ENCODE results near the gene UCK2. TPM values are rescaled to one million over a fixed set of nuclear protein-coding genes. Genes with fewer than 3 reads are reported as not detected.

The UCK2 gene
- total RNA-seq, 1 donor from 2014 or later, result 49.8 TPM

DNA sequence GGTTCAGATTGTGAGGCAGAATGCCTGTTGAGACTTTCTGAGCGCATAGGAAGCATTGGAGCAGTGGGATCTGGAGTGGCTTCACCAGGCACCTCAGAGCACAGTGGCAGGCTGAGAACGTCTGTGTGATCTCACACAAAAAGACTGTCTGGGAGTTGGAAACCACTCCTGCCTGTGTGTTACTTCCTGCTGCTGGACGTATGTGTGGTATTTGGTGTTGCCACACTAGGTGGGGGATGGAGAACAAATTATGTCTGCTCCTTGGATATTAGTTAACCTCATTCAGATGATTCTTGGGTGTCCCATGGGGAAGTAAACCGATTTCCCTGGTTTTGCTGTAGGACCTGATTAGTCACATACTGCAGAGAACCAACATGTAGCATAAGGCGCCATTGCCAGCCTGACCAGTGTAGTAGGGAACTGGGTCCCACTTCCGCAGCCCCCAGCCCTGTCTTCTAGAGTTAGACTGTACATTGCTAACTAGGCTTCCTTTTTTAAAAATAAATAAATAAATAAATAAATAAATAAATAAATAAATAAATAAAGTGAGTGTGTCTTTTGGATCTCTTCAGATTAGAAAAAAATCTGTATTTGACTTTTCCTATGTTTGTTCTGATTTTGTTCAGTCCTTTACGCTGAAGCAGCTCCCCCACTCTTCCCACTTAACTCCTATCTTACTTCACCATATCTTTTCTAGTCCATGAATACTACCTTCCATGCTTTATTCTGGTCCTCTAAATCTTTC lies 26.9 kb downstream of the UCK2 start:
- peaks cover 82% of the 10 kb centered on the region for H3K4me1 Mint-ChIP-seq (ENCODE audit: unreplicated experiment)
- H3K36me3 Mint-ChIP-seq (ENCODE audit: unreplicated experiment), result peaks cover 2% of the 10 kb centered on the region
- H3K9me3 Mint-ChIP-seq (ENCODE audit: unreplicated experiment), result no peaks in the 10 kb centered on the region
- peak overlapping the region; percentile 51 for H3K4me3 Mint-ChIP-seq (ENCODE audit: unreplicated experiment)
- H3K27ac Mint-ChIP-seq (ENCODE audit: unreplicated experiment), result peak overlapping the region; percentile 92
- TF ChIP-seq, protein P1, sequence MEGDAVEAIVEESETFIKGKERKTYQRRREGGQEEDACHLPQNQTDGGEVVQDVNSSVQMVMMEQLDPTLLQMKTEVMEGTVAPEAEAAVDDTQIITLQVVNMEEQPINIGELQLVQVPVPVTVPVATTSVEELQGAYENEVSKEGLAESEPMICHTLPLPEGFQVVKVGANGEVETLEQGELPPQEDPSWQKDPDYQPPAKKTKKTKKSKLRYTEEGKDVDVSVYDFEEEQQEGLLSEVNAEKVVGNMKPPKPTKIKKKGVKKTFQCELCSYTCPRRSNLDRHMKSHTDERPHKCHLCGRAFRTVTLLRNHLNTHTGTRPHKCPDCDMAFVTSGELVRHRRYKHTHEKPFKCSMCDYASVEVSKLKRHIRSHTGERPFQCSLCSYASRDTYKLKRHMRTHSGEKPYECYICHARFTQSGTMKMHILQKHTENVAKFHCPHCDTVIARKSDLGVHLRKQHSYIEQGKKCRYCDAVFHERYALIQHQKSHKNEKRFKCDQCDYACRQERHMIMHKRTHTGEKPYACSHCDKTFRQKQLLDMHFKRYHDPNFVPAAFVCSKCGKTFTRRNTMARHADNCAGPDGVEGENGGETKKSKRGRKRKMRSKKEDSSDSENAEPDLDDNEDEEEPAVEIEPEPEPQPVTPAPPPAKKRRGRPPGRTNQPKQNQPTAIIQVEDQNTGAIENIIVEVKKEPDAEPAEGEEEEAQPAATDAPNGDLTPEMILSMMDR (IDR thresholded peaks at IDR 0.05), result no peak
- H3K27me3 Mint-ChIP-seq (ENCODE audit: unreplicated experiment), result no peaks in the 10 kb centered on the region
- no peak for DNase-seq (ENCODE audit: extremely low spot score, unreplicated experiment)

GRCh38 chr1:165855010-165855838 lies 27.8 kb downstream of the UCK2 start:
- DNase-seq (ENCODE audit: extremely low spot score, unreplicated experiment), result no peak
- Mint-ChIP-seq H3K4me1 (ENCODE audit: unreplicated experiment) (peaks cover 84% of the 10 kb centered on the region), H3K27ac (ENCODE audit: unreplicated experiment) (peak overlapping the region; percentile 74), H3K9me3 (ENCODE audit: unreplicated experiment) (no peaks in the 10 kb centered on the region), H3K36me3 (ENCODE audit: unreplicated experiment) (peaks cover 2% of the 10 kb centered on the region), H3K27me3 (ENCODE audit: unreplicated experiment) (no peaks in the 10 kb centered on the region), H3K4me3 (ENCODE audit: unreplicated experiment) (no peak overlapping the region)
- TF ChIP-seq, protein P1 (IDR thresholded peaks at IDR 0.05), result no peak

GRCh38 chr1:165856021-165856420 lies 28.6 kb downstream of the UCK2 start:
- Mint-ChIP-seq H3K4me3 (ENCODE audit: unreplicated experiment) (no peak overlapping the region), H3K27me3 (ENCODE audit: unreplicated experiment) (no peaks in the 10 kb centered on the region), H3K4me1 (ENCODE audit: unreplicated experiment) (peaks cover 81% of the 10 kb centered on the region), H3K9me3 (ENCODE audit: unreplicated experiment) (no peaks in the 10 kb centered on the region), H3K27ac (ENCODE audit: unreplicated experiment) (no peak overlapping the region), H3K36me3 (ENCODE audit: unreplicated experiment) (peaks cover 2% of the 10 kb centered on the region)
- no peak for DNase-seq (ENCODE audit: extremely low spot score, unreplicated experiment)
- TF ChIP-seq, protein P1 (IDR thresholded peaks at IDR 0.05), result no peak

GRCh38 chr1:165856606-165857005 lies 29.2 kb downstream of the UCK2 start:
- peaks cover 76% of the 10 kb centered on the region for H3K4me1 Mint-ChIP-seq (ENCODE audit: unreplicated experiment)
- no peak overlapping the region for H3K4me3 Mint-ChIP-seq (ENCODE audit: unreplicated experiment)
- no peak for DNase-seq (ENCODE audit: extremely low spot score, unreplicated experiment)
- peaks cover 2% of the 10 kb centered on the region for H3K36me3 Mint-ChIP-seq (ENCODE audit: unreplicated experiment)
- TF ChIP-seq, protein P1 (IDR thresholded peaks at IDR 0.05), result no peak
- no peaks in the 10 kb centered on the region for H3K27me3 Mint-ChIP-seq (ENCODE audit: unreplicated experiment)
- peak overlapping the region; percentile 4 for H3K27ac Mint-ChIP-seq (ENCODE audit: unreplicated experiment)
- no peaks in the 10 kb centered on the region for H3K9me3 Mint-ChIP-seq (ENCODE audit: unreplicated experiment)

All from osteocyte (in vitro differentiated cells).